ENCODE data around the gene POU6F2.

GRCh38 chr7:39339591-39339990 is 361.9 kb downstream of the POU6F2 start:
- TF ChIP-seq CTCF (conservative IDR thresholded peaks at IDR 0.05 in 1 of 2, IDR thresholded peaks at IDR 0.05 in 1 of 2; ENCODE audit: low read depth in 1 of 2, low read length in 2 of 2) (no peak), EZH2 (IDR thresholded peaks at IDR 0.05; ENCODE audit: low read length, missing control alignments) (no peak)

Measured in fibroblast of lung (primary cell).